ENCODE measurements around the gene GRK6.
A peak's percentile ranks its signal among the peaks of the same experiment; 100 is the strongest.

Gene GRK6

GRCh38 chr5:177445917-177446199 is 19.4 kb downstream of the GRK6 start:
- DNase-seq, result no peak
- no peaks in the 10 kb centered on the region for H3K9me3 Mint-ChIP-seq
- H3K27me3 Mint-ChIP-seq, result no peaks in the 10 kb centered on the region
- H3K4me1 Mint-ChIP-seq (ENCODE audit: low read depth), result peaks cover 64% of the 10 kb centered on the region
- peak overlapping the region; percentile 91 for H3K27ac Mint-ChIP-seq
- H3K4me3 Mint-ChIP-seq, result peak overlapping the region; percentile 70
- H3K36me3 Mint-ChIP-seq (ENCODE audit: low read depth), result peaks cover 31% of the 10 kb centered on the region

DNA sequence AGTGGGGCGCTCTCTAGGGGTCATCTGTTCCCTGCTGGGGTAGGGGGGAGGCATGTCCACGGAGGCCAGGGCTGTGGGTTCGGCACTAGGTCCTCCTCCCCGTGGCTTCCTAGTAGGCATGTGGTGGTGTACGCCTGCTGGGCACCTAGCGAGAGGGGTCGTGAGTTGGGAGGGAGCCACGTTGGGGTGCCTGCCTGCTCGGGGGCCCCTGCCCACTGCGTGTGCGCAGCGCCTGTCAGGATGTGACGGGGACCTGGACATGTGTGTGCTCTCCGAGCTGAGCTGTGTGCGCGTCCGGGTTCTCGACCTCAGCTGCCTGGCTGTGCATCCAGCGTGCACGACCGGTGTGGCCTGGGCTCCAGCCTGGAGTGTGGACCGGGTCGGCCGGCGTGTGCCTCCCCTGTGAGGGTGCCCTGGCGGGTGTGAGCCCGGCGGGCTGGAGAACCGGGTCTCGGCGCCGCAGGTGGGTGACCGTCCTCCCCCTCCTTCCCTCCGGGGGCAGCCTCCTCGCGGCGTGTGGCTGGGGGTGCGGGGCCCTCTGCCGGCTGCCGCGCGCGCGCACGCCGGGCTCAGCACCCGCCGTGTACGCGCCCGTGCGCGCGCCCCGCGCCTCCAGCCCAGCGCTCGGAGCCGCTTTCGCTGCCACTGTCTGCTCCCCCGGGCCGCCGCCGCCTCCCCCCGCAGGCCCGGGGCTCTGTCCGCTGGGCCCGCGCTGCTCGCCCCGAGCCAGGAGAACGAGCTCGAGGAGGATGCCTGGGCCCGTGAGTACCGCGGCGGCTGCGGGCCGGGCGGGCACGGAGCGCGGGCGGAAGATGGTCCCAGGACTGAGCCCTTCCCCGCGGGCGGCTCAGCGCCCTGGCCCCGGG is 20.0 kb downstream of the GRK6 start, which contains the start of gene PRR7:
PRR7 (plus strand) TSS at position 615 of the 866 bp plus-strand sequence. CDS start 8,254 bp downstream, outside the sequence.
- Mint-ChIP-seq H3K4me3 (peak within 1 kb of the TSS; percentile 70), H3K27ac (peak within 1 kb of the TSS; percentile 91), H3K27me3 (no peaks in the 10 kb centered on the region), H3K4me1 (ENCODE audit: low read depth) (peaks cover 62% of the 10 kb centered on the region), H3K36me3 (ENCODE audit: low read depth) (peaks cover 26% of the 10 kb centered on the region), H3K9me3 (no peaks in the 10 kb centered on the region)
- peak; percentile 86 for DNase-seq

DNA sequence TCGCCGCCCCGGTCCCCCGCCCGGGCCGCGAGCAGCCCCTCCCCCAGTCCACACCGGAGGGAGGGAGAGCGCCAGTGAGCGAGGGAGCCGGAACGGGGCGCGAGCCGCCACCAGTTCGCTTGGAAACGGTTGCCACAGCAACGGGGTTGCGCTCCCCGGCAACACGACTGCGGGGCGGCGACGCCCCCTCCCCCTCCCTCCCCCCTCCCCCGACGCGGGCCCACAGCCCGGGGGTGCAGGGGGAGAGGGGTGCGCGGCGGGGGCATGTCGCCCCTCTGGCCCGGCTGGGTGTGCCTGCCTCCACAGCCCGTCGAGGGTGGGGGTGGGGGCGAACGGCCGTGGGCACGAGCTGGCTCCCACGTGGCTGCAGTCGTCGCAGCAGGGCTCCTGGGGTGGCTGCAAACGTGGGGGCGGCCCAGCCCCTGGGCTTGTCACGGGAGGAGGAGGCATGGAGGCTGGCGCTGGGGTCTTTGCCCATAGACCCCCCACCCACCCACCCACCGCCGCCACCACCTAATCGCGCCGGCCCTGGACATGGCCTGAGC is 20.7 kb downstream of the GRK6 start:
- Mint-ChIP-seq H3K4me1 (ENCODE audit: low read depth) (peaks cover 61% of the 10 kb centered on the region), H3K9me3 (no peaks in the 10 kb centered on the region), H3K4me3 (peak overlapping the region; percentile 60), H3K27me3 (no peaks in the 10 kb centered on the region), H3K36me3 (ENCODE audit: low read depth) (peaks cover 19% of the 10 kb centered on the region), H3K27ac (peak overlapping the region; percentile 26)
- peak; percentile 79 for DNase-seq

GRCh38 chr5:177447611-177448243 is 21.3 kb downstream of the GRK6 start:
- Mint-ChIP-seq H3K4me1 (ENCODE audit: low read depth) (peaks cover 57% of the 10 kb centered on the region), H3K27me3 (no peaks in the 10 kb centered on the region), H3K27ac (peak overlapping the region; percentile 73), H3K4me3 (peak overlapping the region; percentile 60), H3K36me3 (ENCODE audit: low read depth) (peaks cover 13% of the 10 kb centered on the region), H3K9me3 (no peaks in the 10 kb centered on the region)
- peak; percentile 66 for DNase-seq

DNA sequence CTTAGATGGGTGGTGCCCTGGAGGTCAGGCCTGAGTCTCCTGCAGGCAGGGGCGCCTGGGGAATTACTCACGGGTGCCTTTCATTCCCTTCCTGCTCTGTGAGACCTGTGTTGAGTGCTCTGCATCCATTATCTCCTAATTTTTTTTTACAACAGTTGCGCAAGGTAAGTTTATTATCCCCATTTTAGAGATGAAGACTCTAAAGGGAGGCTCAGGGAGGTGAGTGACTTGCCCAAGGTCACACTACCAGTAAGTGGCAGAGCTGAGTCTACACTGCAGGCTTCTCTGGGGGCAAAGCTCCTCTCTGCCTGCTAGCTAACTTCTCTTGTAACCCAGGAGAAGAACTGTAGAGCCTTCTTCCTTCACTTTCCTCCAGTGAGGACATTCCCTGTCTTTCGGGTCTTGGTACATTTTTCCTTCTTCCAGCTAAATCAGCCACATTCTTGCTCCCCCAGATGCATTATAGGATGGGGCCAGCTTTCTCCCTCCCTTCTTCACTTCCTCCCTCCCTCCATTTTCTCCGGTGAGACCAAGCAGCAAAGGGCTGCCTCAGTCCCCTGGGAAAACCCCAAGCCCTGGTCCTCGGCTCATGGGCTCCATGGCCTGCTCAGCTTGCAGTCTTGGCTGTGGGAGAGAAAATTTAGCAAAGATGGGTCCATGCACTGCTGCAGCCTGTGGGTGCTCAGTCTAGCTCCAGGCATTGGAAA is 21.9 kb downstream of the GRK6 start:
- H3K27ac Mint-ChIP-seq, result peak overlapping the region; percentile 73
- peaks cover 58% of the 10 kb centered on the region for H3K4me1 Mint-ChIP-seq (ENCODE audit: low read depth)
- H3K36me3 Mint-ChIP-seq (ENCODE audit: low read depth), result peaks cover 8% of the 10 kb centered on the region

GRCh38 chr5:177449140-177450061 is 22.9 kb downstream of the GRK6 start:
- H3K4me1 Mint-ChIP-seq (ENCODE audit: low read depth), result peaks cover 55% of the 10 kb centered on the region
- no peaks in the 10 kb centered on the region for H3K27me3 Mint-ChIP-seq
- peak; percentile 41 for DNase-seq
- no peak overlapping the region for H3K4me3 Mint-ChIP-seq
- H3K36me3 Mint-ChIP-seq (ENCODE audit: low read depth), result no peaks in the 10 kb centered on the region
- peak overlapping the region; percentile 71 for H3K27ac Mint-ChIP-seq
- no peaks in the 10 kb centered on the region for H3K9me3 Mint-ChIP-seq

More for the DNA sequence above, 21.9 kb downstream of the GRK6 start:
- Mint-ChIP-seq H3K4me3 (peak overlapping the region; percentile 60), H3K9me3 (no peaks in the 10 kb centered on the region), H3K27me3 (no peaks in the 10 kb centered on the region)
- peak; percentile 30 for DNase-seq

GRCh38 chr5:177450667-177451424 is 24.4 kb downstream of the GRK6 start:
- Mint-ChIP-seq H3K4me1 (ENCODE audit: low read depth) (peaks cover 40% of the 10 kb centered on the region), H3K4me3 (no peak overlapping the region), H3K9me3 (no peaks in the 10 kb centered on the region), H3K36me3 (ENCODE audit: low read depth) (no peaks in the 10 kb centered on the region), H3K27me3 (no peaks in the 10 kb centered on the region), H3K27ac (peak overlapping the region; percentile 71)
- peak; percentile 34 for DNase-seq

GRCh38 chr5:177452688-177453638 is 26.5 kb downstream of the GRK6 start:
- peak; percentile 32 for DNase-seq
- Mint-ChIP-seq H3K4me3 (peak overlapping the region; percentile 80), H3K27me3 (no peaks in the 10 kb centered on the region), H3K36me3 (ENCODE audit: low read depth) (peaks cover 10% of the 10 kb centered on the region), H3K27ac (peak overlapping the region; percentile 79), H3K4me1 (ENCODE audit: low read depth) (peaks cover 39% of the 10 kb centered on the region), H3K9me3 (no peaks in the 10 kb centered on the region)

- DNase-seq, result no peak
- peaks cover 10% of the 10 kb centered on the region for H3K36me3 Mint-ChIP-seq (ENCODE audit: low read depth)
These were observed 27.4 kb downstream of the GRK6 start for GRCh38 chr5:177453852-177454396.

DNA sequence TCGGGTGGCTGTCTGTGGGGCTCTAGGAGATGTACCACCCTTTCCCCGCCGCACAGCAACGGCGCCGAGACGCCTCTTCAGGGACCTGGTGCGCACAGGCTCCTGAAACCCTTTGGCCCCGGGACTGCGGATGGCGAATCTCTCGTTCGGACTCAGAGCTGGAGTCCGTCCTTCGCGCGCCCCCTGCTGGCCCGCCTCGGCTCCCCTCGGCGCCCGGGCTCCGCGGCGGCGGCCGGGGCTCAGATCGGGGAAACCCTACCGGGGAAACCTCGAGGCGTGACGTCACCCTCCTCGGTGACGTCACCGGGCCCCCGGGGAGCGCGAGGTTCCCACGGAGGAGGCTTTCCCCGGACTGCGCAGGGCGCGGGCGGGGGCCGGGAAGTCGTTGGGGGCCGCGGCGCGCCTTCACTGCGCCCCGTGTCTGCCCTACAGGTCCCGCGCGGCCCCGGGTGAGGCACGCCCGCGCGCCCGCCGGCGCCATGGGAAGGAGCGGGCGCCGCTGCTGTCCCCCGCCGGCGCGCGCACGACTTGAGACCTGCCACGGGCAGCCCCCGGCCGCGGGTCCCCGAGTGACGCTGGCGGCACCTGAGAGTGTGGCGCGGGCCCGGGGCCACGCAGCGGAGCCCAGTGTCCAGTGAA is 28.0 kb downstream of the GRK6 start:
- Mint-ChIP-seq H3K9me3 (no peaks in the 10 kb centered on the region), H3K27ac (peak overlapping the region; percentile 82), H3K4me1 (ENCODE audit: low read depth) (peaks cover 29% of the 10 kb centered on the region), H3K27me3 (no peaks in the 10 kb centered on the region), H3K36me3 (ENCODE audit: low read depth) (peaks cover 14% of the 10 kb centered on the region), H3K4me3 (peak overlapping the region; percentile 84)
- peak; percentile 98 for DNase-seq

More at GRCh38 chr5:177453852-177454396, 27.4 kb downstream of the GRK6 start:
- Mint-ChIP-seq H3K27ac (peak overlapping the region; percentile 79), H3K27me3 (no peaks in the 10 kb centered on the region), H3K4me3 (peak overlapping the region; percentile 80), H3K4me1 (ENCODE audit: low read depth) (peaks cover 30% of the 10 kb centered on the region), H3K9me3 (no peaks in the 10 kb centered on the region)

- Mint-ChIP-seq H3K4me3 (peak overlapping the region; percentile 84), H3K4me1 (ENCODE audit: low read depth) (peaks cover 29% of the 10 kb centered on the region), H3K36me3 (ENCODE audit: low read depth) (peaks cover 14% of the 10 kb centered on the region), H3K27me3 (no peaks in the 10 kb centered on the region), H3K9me3 (no peaks in the 10 kb centered on the region), H3K27ac (peak overlapping the region; percentile 82)
- DNase-seq, result peak; percentile 96
These were observed 28.7 kb downstream of the GRK6 start for GRCh38 chr5:177455036-177455660.

Data from activated T-cell treated with anti-CD3 and anti-CD28 coated beads, Interleukin-2, amount 50 U/mL, for 24 hours (primary cell).